Ishikawa (cell line): ENCODE measurements around the gene ZRANB2.
A peak's percentile ranks its signal among the peaks of the same experiment; 100 is the strongest.

Experiments used
- CEBPB ChIP-seq: IDR thresholded peaks from 2 replicates; pipeline ENCODE4 v1.6.1; 2012
- CREB1 ChIP-seq: IDR thresholded peaks from 2 replicates; pipeline ENCODE4 v1.6.1; 2012; ENCODE audit warnings: low read depth
- EGR1 ChIP-seq: IDR thresholded peaks from 2 replicates; pipeline ENCODE4 v1.6.1; 2012
- EP300 ChIP-seq: IDR thresholded peaks from 2 replicates; pipeline ENCODE4 v1.6.1; 2012; ENCODE audit warnings: borderline replicate concordance
- FOXM1 ChIP-seq: IDR thresholded peaks from 2 replicates; pipeline ENCODE4 v1.6.1; 2012; ENCODE audit warnings: low read depth, borderline replicate concordance
- NFIC ChIP-seq: IDR thresholded peaks from 2 replicates; pipeline ENCODE4 v1.6.1; 2012
- RAD21 ChIP-seq: IDR thresholded peaks from 2 replicates; pipeline ENCODE4 v1.6.1; 2012; ENCODE audit warnings: low read depth
- TAF1 ChIP-seq: IDR thresholded peaks from 2 replicates; pipeline ENCODE4 v1.6.1; 2012; ENCODE audit warnings: low read depth, mild to moderate bottlenecking
- TCF12 ChIP-seq: IDR thresholded peaks from 2 replicates; pipeline ENCODE4 v1.6.1; 2012; ENCODE audit warnings: low read depth
- TEAD4 ChIP-seq: IDR thresholded peaks from 2 replicates; pipeline ENCODE4 v1.6.1; 2012
- YY1 ChIP-seq: IDR thresholded peaks from 2 replicates; pipeline ENCODE4 v1.6.1; 2012; ENCODE audit warnings: low read depth
- ZBTB7A ChIP-seq: IDR thresholded peaks from 2 replicates; pipeline ENCODE4 v1.6.1; 2012; ENCODE audit warnings: low read depth
- TF ChIP-seq, protein P1 (sequence below): IDR thresholded peaks from 2 replicates; pipeline ENCODE4 v1.6.1; 2012
- TF ChIP-seq, protein P2 (sequence below): IDR thresholded peaks from 2 replicates; pipeline ENCODE4 v1.6.1; 2012
- TF ChIP-seq, protein P3 (sequence below): IDR thresholded peaks from 2 replicates; pipeline ENCODE4 v1.6.1; 2012; ENCODE audit warnings: low read depth, mild to moderate bottlenecking

ZRANB2 gene

DNA sequence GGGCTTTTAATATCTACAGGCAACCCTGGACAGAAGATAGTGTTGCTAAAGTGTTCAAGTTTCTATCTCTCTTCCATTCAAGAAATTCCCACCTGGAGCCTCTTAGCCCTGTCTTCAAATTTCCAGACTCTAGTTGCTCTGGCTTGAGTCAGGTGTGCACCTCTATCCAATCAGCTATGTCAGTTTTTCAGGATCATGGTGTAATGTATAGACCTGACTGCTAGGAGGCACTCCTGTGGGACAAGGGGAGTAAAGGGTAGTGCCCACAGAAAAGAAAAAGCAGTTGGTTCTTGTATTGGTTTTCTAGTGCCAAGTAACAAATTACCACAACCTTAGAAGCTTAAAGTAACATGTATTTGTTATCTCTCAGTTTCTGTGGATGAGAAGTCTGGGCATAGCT, 6.2 kb upstream of the ZRANB2 start:
- TF ChIP-seq NFIC = no peak
- TF ChIP-seq, protein P1, sequence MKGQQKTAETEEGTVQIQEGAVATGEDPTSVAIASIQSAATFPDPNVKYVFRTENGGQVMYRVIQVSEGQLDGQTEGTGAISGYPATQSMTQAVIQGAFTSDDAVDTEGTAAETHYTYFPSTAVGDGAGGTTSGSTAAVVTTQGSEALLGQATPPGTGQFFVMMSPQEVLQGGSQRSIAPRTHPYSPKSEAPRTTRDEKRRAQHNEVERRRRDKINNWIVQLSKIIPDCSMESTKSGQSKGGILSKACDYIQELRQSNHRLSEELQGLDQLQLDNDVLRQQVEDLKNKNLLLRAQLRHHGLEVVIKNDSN = 0 out of 2 replicates have a peak, but pooled peaks have one; percentile 12

DNA sequence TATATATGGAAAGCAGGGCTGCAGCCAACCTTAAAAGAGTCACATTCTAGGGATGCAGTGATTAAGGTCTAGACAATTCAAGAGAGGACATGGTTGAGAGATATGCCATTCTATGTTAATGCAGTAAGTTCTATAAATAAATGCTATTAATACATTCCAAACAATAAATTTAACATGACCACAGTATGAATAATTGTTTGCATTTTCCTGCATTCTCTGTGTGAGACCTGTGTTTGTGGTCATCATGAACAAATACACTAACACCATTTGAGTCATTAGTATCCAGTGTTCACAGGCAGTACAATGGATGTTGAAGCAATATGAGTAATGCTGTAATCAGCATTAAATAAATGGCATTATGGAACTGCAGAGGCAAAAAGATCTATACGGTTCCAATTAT, 5.5 kb upstream of the ZRANB2 start:
- TF ChIP-seq, protein P1 = no peak
- TF ChIP-seq NFIC = no peak
- no peak for TF ChIP-seq TAF1
- TF ChIP-seq FOXM1 = no peak
- no peak for TF ChIP-seq RAD21
- no peak for TF ChIP-seq ZBTB7A
- TF ChIP-seq, protein P2, sequence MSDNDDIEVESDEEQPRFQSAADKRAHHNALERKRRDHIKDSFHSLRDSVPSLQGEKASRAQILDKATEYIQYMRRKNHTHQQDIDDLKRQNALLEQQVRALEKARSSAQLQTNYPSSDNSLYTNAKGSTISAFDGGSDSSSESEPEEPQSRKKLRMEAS = no peak
- no peak for TF ChIP-seq EGR1
- TF ChIP-seq CREB1 = no peak
- no peak for TF ChIP-seq CEBPB
- TF ChIP-seq, protein P3, sequence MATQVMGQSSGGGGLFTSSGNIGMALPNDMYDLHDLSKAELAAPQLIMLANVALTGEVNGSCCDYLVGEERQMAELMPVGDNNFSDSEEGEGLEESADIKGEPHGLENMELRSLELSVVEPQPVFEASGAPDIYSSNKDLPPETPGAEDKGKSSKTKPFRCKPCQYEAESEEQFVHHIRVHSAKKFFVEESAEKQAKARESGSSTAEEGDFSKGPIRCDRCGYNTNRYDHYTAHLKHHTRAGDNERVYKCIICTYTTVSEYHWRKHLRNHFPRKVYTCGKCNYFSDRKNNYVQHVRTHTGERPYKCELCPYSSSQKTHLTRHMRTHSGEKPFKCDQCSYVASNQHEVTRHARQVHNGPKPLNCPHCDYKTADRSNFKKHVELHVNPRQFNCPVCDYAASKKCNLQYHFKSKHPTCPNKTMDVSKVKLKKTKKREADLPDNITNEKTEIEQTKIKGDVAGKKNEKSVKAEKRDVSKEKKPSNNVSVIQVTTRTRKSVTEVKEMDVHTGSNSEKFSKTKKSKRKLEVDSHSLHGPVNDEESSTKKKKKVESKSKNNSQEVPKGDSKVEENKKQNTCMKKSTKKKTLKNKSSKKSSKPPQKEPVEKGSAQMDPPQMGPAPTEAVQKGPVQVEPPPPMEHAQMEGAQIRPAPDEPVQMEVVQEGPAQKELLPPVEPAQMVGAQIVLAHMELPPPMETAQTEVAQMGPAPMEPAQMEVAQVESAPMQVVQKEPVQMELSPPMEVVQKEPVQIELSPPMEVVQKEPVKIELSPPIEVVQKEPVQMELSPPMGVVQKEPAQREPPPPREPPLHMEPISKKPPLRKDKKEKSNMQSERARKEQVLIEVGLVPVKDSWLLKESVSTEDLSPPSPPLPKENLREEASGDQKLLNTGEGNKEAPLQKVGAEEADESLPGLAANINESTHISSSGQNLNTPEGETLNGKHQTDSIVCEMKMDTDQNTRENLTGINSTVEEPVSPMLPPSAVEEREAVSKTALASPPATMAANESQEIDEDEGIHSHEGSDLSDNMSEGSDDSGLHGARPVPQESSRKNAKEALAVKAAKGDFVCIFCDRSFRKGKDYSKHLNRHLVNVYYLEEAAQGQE = no peak
- no peak for TF ChIP-seq EP300
- TF ChIP-seq TCF12 = no peak
- TF ChIP-seq TEAD4 = no peak
- TF ChIP-seq YY1 = no peak

DNA sequence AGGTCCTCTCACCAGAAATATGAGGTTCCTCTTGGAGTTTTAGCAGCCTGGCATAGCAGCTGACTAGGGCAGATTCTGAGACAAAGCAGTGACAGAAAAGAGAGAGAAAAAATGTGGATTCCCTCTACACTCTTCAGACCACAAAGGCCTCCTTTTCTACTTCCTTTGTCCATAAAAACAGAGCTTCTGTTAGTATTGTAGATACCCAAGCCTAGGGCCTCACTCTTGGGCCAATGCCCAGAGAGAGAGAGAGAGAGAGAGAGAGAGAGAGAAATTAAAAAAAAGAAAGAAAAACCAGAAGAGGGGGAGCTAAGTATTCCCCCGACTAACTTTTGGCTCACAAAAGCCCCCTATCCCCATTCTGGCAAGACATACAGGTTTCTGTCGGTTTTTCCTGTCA, 2.4 kb upstream of the ZRANB2 start:
- TF ChIP-seq EP300 (no peak), FOXM1 (no peak)

DNA sequence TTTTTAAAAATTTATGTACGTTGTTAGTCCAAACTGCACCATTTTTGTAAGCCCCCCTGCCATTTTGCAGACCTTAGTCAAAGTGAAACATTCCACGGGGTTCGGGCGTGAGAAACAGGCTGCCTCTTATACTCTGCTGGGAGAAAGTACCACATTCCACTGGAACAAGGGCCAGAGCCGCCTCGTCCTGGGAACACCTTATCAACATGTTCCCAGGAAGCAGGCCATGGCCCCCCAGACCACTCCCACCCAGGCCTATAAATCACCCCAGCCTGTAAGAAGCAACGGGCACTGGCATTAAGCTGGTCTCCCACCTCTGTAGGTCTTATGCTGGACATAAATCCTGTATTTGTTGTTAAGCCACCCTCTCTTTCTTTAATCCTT, 854 bp upstream of the ZRANB2 start:
- no peak for TF ChIP-seq FOXM1
- no peak for TF ChIP-seq RAD21
- TF ChIP-seq, protein P3 = no peak
- TF ChIP-seq CEBPB = no peak
- TF ChIP-seq, protein P1 = no peak
- TF ChIP-seq TCF12 = no peak

DNA sequence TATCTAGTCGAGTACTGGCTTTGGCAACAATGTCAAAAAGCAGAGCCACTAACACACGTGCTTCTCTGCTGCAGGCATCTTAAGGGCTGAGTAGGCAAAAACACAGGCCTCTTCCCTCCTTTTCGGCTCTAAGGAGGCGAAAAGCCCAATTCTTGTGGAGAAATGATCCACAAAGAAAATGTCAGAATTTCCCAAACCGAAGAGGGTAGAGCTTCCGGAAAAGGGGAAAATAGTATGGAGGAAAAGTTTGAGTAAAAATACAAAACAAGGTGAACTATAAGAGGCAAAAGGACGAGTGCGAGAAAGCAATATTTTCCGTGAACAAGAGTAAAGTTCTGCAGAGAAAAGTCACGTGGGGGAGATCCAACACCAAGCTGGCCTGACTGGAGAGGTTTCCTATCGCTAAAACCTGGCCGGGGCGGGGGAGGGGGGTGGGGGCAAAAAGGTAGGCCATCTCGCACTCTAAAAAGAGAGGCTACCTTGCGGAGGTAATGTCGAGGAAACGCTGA, 551 bp downstream of the ZRANB2 start:
- TF ChIP-seq TCF12 (no peak), TAF1 (no peak)
- TF ChIP-seq, protein P1 = peak; percentile 86

DNA sequence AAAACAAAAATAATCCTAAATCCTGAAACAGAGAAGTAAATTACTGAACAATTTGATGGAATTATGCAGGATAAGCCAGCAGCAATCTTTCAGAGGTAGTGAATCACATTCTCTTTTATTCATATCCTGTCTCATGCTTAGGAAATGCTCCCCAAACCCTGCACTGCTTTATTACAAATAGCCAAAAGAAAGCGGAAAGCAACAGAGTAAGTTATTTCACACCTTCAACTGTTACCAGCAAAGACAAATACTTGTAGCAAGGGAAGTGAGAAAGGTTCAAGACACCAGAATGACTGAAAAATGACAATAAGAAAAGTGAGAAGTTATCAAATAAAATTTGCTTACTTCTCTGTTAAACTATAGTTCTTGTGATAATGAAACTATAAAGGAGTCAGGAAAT, 6.2 kb downstream of the ZRANB2 start:
- TF ChIP-seq TAF1 (no peak), EP300 (no peak), FOXM1 (no peak), CEBPB (no peak), ZBTB7A (no peak), EGR1 (no peak)
- TF ChIP-seq, protein P1 = no peak
- TF ChIP-seq, protein P3 = no peak
